Measurements from ENCODE around the gene SEPHS1.

SEPHS1 gene

DNA sequence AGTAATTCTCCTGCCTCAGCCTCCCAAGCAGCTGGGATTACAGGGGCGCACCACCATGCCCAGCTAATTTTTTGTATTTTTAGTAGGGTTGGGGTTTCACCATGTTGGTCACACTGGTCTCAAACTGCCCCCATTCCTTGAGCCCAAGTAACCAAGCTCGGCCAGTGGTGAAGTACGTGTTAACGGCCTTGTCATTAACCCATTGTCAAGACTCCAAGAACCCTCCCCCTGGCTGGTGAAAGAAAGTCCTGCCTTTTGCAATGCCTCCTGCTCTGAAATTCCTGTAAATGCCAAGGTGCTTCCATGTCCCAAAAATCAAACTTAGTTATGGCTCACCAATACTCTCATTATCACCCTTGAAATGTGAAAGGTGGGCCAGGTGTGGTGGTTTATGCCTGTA lies 18.8 kb upstream of the SEPHS1 start:
- H3K36me3 ChIP-seq (ENCODE audit: low read depth): no peaks in the 10 kb centered on the region
- no peaks in the 10 kb centered on the region for H3K27me3 ChIP-seq (ENCODE audit: insufficient read depth, poor library complexity, severe bottlenecking)
- TF ChIP-seq, protein P1, sequence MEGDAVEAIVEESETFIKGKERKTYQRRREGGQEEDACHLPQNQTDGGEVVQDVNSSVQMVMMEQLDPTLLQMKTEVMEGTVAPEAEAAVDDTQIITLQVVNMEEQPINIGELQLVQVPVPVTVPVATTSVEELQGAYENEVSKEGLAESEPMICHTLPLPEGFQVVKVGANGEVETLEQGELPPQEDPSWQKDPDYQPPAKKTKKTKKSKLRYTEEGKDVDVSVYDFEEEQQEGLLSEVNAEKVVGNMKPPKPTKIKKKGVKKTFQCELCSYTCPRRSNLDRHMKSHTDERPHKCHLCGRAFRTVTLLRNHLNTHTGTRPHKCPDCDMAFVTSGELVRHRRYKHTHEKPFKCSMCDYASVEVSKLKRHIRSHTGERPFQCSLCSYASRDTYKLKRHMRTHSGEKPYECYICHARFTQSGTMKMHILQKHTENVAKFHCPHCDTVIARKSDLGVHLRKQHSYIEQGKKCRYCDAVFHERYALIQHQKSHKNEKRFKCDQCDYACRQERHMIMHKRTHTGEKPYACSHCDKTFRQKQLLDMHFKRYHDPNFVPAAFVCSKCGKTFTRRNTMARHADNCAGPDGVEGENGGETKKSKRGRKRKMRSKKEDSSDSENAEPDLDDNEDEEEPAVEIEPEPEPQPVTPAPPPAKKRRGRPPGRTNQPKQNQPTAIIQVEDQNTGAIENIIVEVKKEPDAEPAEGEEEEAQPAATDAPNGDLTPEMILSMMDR (IDR thresholded peaks at IDR 0.05; ENCODE audit: poor library complexity, severe bottlenecking): no peak
- ATAC-seq (ENCODE audit: low read depth) (no peak), DNase-seq (ENCODE audit: low spot score) (no peak)
- H3K27ac ChIP-seq (ENCODE audit: poor library complexity, severe bottlenecking): no peak overlapping the region
- no peaks in the 10 kb centered on the region for H3K4me1 ChIP-seq (ENCODE audit: insufficient read depth, poor library complexity, severe bottlenecking)
- H3K9me3 ChIP-seq (ENCODE audit: severe bottlenecking): no peaks in the 10 kb centered on the region
- no peak overlapping the region for H3K4me3 ChIP-seq (ENCODE audit: severe bottlenecking)

DNA sequence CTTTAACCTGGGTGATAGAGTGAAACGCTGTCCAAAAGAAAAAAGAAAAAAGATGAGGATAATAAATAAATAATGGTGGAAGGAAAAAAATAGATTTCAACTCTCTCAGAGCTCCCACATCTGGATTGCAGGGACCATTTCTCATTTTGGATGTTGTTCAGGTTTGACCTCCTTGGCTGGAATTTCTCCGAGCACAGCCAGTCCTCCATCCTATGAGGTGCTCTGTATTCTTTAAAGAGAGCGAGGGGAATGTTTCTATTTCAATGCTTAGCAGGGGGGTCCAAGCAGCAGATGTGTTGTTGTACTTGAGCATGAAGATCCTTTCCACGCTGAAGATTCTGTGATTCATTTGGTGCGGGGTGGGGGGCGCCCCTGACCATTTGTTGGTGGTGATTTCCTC lies 17.7 kb upstream of the SEPHS1 start:
- no peak for ATAC-seq (ENCODE audit: low read depth)
- Histone ChIP-seq H3K36me3 (ENCODE audit: low read depth) (no peaks in the 10 kb centered on the region), H3K4me1 (ENCODE audit: insufficient read depth, poor library complexity, severe bottlenecking) (no peaks in the 10 kb centered on the region), H3K9me3 (ENCODE audit: severe bottlenecking) (no peaks in the 10 kb centered on the region), H3K4me3 (ENCODE audit: severe bottlenecking) (no peak overlapping the region), H3K27me3 (ENCODE audit: insufficient read depth, poor library complexity, severe bottlenecking) (no peaks in the 10 kb centered on the region), H3K27ac (ENCODE audit: poor library complexity, severe bottlenecking) (no peak overlapping the region)
- TF ChIP-seq, protein P1 (IDR thresholded peaks at IDR 0.05; ENCODE audit: poor library complexity, severe bottlenecking): no peak
- no peak for DNase-seq (ENCODE audit: low spot score)

GRCh38 chr10:13365243-13365642 lies 17.1 kb upstream of the SEPHS1 start:
- H3K27ac ChIP-seq (ENCODE audit: poor library complexity, severe bottlenecking): no peak overlapping the region
- H3K9me3 ChIP-seq (ENCODE audit: severe bottlenecking): no peaks in the 10 kb centered on the region
- H3K27me3 ChIP-seq (ENCODE audit: insufficient read depth, poor library complexity, severe bottlenecking): no peaks in the 10 kb centered on the region
- H3K36me3 ChIP-seq (ENCODE audit: low read depth): no peaks in the 10 kb centered on the region
- TF ChIP-seq, protein P1 (IDR thresholded peaks at IDR 0.05; ENCODE audit: poor library complexity, severe bottlenecking): no peak
- no peak for ATAC-seq (ENCODE audit: low read depth)
- DNase-seq (ENCODE audit: low spot score): no peak
- no peaks in the 10 kb centered on the region for H3K4me1 ChIP-seq (ENCODE audit: insufficient read depth, poor library complexity, severe bottlenecking)
- H3K4me3 ChIP-seq (ENCODE audit: severe bottlenecking): no peak overlapping the region

DNA sequence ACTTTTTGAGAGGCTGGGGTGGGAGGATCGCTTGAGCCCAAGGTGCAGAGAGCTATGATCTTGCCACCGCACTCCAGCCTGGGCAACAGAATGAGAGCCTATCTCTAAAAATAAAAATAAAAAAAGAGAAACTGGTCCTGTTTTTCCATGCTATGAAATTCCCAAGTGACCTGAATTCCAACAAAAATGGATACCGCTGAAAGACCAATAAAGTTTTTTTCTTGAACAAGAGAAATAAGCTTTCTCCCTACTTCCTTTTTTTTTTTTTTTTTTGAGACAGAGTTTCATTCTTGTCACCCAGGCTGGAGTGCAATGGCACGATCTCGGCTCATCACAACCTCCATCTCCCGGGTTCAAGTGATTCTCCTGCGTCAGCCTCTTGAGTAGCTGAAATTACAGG lies 12.5 kb upstream of the SEPHS1 start:
- no peak for ATAC-seq (ENCODE audit: low read depth)
- no peak overlapping the region for H3K4me3 ChIP-seq (ENCODE audit: severe bottlenecking)
- no peaks in the 10 kb centered on the region for H3K4me1 ChIP-seq (ENCODE audit: insufficient read depth, poor library complexity, severe bottlenecking)
- no peaks in the 10 kb centered on the region for H3K36me3 ChIP-seq (ENCODE audit: low read depth)
- no peaks in the 10 kb centered on the region for H3K27me3 ChIP-seq (ENCODE audit: insufficient read depth, poor library complexity, severe bottlenecking)
- TF ChIP-seq, protein P1 (IDR thresholded peaks at IDR 0.05; ENCODE audit: poor library complexity, severe bottlenecking): no peak
- H3K9me3 ChIP-seq (ENCODE audit: severe bottlenecking): no peaks in the 10 kb centered on the region
- no peak for DNase-seq (ENCODE audit: low spot score)
- H3K27ac ChIP-seq (ENCODE audit: poor library complexity, severe bottlenecking): no peak overlapping the region

DNA sequence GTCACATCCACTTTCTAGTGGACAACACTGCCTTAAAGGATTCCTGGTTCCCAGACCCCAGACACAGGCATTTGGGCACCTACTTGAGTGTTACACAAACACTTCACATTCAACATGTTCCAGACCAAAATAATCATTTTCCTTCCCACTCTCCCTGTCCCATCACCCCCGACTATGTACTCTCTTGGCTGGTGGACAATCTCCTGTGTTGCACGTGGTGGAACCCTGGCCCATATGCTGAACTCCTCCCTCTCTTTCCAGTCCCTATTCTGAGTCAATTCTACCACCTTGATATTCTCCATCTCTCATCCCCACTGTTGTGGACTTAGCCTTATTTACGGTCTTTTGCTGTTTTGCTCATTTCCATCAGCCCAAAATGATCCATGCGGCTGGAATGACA lies 8.3 kb upstream of the SEPHS1 start:
- H3K4me3 ChIP-seq (ENCODE audit: severe bottlenecking): no peak overlapping the region
- no peaks in the 10 kb centered on the region for H3K4me1 ChIP-seq (ENCODE audit: insufficient read depth, poor library complexity, severe bottlenecking)
- H3K36me3 ChIP-seq (ENCODE audit: low read depth): no peaks in the 10 kb centered on the region
- no peaks in the 10 kb centered on the region for H3K9me3 ChIP-seq (ENCODE audit: severe bottlenecking)
- H3K27me3 ChIP-seq (ENCODE audit: insufficient read depth, poor library complexity, severe bottlenecking): no peaks in the 10 kb centered on the region
- TF ChIP-seq, protein P1 (IDR thresholded peaks at IDR 0.05; ENCODE audit: poor library complexity, severe bottlenecking): no peak
- ATAC-seq (ENCODE audit: low read depth) (no peak), DNase-seq (ENCODE audit: low spot score) (no peak)
- no peak overlapping the region for H3K27ac ChIP-seq (ENCODE audit: poor library complexity, severe bottlenecking)

All from RWPE2 (cell line).